ENCODE results near the gene ELAVL3.
A peak's percentile ranks its signal among the peaks of the same experiment; 100 is the strongest.

The ELAVL3 gene

GRCh38 chr19:11483366-11484111 lies 2.7 kb upstream of the ELAVL3 start:
- TF ChIP-seq ZFX (IDR thresholded peaks at IDR 0.05; ENCODE audit: borderline replicate concordance), result no peak
- TF ChIP-seq, protein P1, sequence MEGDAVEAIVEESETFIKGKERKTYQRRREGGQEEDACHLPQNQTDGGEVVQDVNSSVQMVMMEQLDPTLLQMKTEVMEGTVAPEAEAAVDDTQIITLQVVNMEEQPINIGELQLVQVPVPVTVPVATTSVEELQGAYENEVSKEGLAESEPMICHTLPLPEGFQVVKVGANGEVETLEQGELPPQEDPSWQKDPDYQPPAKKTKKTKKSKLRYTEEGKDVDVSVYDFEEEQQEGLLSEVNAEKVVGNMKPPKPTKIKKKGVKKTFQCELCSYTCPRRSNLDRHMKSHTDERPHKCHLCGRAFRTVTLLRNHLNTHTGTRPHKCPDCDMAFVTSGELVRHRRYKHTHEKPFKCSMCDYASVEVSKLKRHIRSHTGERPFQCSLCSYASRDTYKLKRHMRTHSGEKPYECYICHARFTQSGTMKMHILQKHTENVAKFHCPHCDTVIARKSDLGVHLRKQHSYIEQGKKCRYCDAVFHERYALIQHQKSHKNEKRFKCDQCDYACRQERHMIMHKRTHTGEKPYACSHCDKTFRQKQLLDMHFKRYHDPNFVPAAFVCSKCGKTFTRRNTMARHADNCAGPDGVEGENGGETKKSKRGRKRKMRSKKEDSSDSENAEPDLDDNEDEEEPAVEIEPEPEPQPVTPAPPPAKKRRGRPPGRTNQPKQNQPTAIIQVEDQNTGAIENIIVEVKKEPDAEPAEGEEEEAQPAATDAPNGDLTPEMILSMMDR (IDR thresholded peaks at IDR 0.05), result no peak
- no peak overlapping the region for H3K27ac ChIP-seq

- no peak for TF ChIP-seq ZFX (IDR thresholded peaks at IDR 0.05; ENCODE audit: borderline replicate concordance)
- TF ChIP-seq, protein P1 (IDR thresholded peaks at IDR 0.05), result peak; percentile 97
- H3K27ac ChIP-seq, result peak overlapping the region; percentile 67
Observed at GRCh38 chr19:11482384-11483050, 1.7 kb upstream of the ELAVL3 start.

DNA sequence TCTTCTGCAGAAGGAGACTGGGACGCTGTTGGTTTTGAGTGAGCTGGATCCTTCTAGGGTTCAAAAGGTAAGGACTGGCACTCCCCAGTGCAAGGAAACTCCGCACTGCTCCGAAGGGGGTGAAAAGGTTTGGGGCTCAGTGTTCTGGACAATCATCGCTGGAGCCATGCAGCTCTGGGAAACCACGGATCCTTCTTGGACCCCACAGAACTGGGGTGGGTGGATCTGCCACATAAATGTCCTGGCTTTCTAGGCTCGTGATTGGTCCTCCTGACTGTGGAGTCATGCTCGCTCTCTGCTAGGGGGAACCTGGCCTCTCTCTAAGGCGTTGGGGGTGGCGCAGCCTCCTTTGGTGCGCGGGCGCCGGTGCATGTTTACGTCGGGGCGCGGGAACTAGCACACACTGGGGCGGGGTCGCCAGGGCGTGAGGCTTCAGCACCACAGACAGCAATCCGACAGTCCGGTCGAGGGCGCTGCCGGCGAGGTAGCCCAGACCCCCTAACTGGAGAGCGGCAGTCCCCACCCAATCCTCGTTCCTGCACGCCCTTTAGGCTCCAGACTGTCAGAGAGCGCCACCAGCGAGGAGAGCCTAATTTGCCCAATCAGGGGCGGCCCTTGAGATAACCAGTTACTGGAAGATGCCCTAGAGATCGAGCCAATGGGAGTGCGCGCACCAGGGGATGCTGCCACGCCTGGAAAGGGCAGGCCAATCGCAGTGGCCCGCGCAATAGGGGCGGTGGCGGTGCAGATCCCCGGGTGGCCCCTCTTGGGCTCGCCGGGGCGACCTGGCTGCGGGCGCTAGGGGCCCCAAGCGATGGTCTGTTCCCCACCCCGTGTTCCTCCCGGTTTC lies 913 bp upstream of the ELAVL3 start:
- peak overlapping the region; percentile 67 for H3K27ac ChIP-seq
- no peak for TF ChIP-seq ZFX (IDR thresholded peaks at IDR 0.05; ENCODE audit: borderline replicate concordance)
- TF ChIP-seq, protein P1 (IDR thresholded peaks at IDR 0.05), result no peak

- TF ChIP-seq ZFX (IDR thresholded peaks at IDR 0.05; ENCODE audit: borderline replicate concordance), result no peak
- TF ChIP-seq, protein P1 (IDR thresholded peaks at IDR 0.05), result no peak
- H3K27ac ChIP-seq, result no peak overlapping the region
Observed at GRCh38 chr19:11479898-11480714, 740 bp downstream of the ELAVL3 start.

GRCh38 chr19:11479090-11479897 lies 1.6 kb downstream of the ELAVL3 start:
- TF ChIP-seq, protein P1 (IDR thresholded peaks at IDR 0.05), result no peak
- TF ChIP-seq ZFX (IDR thresholded peaks at IDR 0.05; ENCODE audit: borderline replicate concordance), result no peak
- no peak overlapping the region for H3K27ac ChIP-seq
